HepG2 (cell line): ENCODE data around the gene TTC6. TPM values are rescaled to one million over a fixed set of nuclear protein-coding genes. Genes with fewer than 3 reads are reported as not detected.
A peak's percentile ranks its signal among the peaks of the same experiment; 100 is the strongest.

Experiments
- AGO1 ChIP-seq: fragments of 200-400 bp; formaldehyde crosslinking; IDR thresholded peaks from 2 replicates; pipeline ENCODE4 v1.6.1; 2017; ENCODE audit warnings: mild to moderate bottlenecking, low read depth, low read length, moderate library complexity; ENCODE audit not compliant: poor library complexity, severe bottlenecking
- ARID3A ChIP-seq: IDR thresholded peaks from 2 replicates; pipeline ENCODE4 v1.6.1; 2012; ENCODE audit warnings: low read depth, low read length, improper control_type of control experiment
- FOXJ3 ChIP-seq: sonication (generic); formaldehyde crosslinking; IDR thresholded peaks from 2 replicates; pipeline ENCODE4 v1.4.0; 2020; ENCODE audit warnings: missing genetic modification reagents, mild to moderate bottlenecking, borderline replicate concordance
- FOXO4 ChIP-seq: sonication (generic); formaldehyde crosslinking; conservative IDR thresholded peaks from 2 replicates; pipeline ENCODE4 v1.8.1; 2023; ENCODE audit warnings: missing genetic modification reagents
- IKZF4 ChIP-seq: sonication (generic); formaldehyde crosslinking; IDR thresholded peaks from 2 replicates; pipeline ENCODE4 v1.5.1; 2020; ENCODE audit warnings: borderline replicate concordance, mild to moderate bottlenecking, low read depth, missing genetic modification reagents; ENCODE audit errors: not compliant biosample characterization
- ISX ChIP-seq: sonication (generic); formaldehyde crosslinking; conservative IDR thresholded peaks from 2 replicates; pipeline ENCODE4 v1.5.0; 2020; ENCODE audit warnings: missing genetic modification reagents
- NKX3-1 ChIP-seq: sonication (generic); formaldehyde crosslinking; IDR thresholded peaks from 2 replicates; pipeline ENCODE4 v1.5.0; 2020; ENCODE audit warnings: missing genetic modification reagents
- RAD51 ChIP-seq: fragments of 450-650 bp; IDR thresholded peaks from 2 replicates; pipeline ENCODE4 v1.6.1; 2016; ENCODE audit warnings: borderline replicate concordance
- RNF2 ChIP-seq: fragments of 450-650 bp; conservative IDR thresholded peaks from 2 replicates; pipeline ENCODE4 v1.6.1; 2016; ENCODE audit warnings: low read depth
- SMAD3 ChIP-seq: sonication (generic); formaldehyde crosslinking; IDR thresholded peaks from 2 replicates; pipeline ENCODE4 v1.4.0; 2020; ENCODE audit warnings: missing genetic modification reagents
- SP1 ChIP-seq, 2 experiments: fragments of 450-650 bp in 1 of 2; sonication (generic) in 1 of 2; formaldehyde crosslinking in 1 of 2; IDR thresholded peaks; 2 replicates each; pipeline versions ENCODE4 v1.4.0 to v1.6.1; 2016 to 2020; ENCODE audit warnings: missing genetic modification reagents in 1 of 2
- TBX2 ChIP-seq: sonication (generic); formaldehyde crosslinking; IDR thresholded peaks from 2 replicates; pipeline ENCODE4 v1.5.0; 2020; ENCODE audit warnings: missing genetic modification reagents, mild to moderate bottlenecking, borderline replicate concordance
- ZBTB37 ChIP-seq: sonication (generic); formaldehyde crosslinking; IDR thresholded peaks from 2 replicates; pipeline ENCODE4 v1.4.0; 2020; ENCODE audit warnings: mild to moderate bottlenecking, missing genetic modification reagents
- ZFAT ChIP-seq: sonication (generic); formaldehyde crosslinking; conservative IDR thresholded peaks from 2 replicates; pipeline ENCODE4 v1.8.1; 2023; ENCODE audit warnings: missing genetic modification reagents, inconsistent platforms
- ZMAT3 ChIP-seq: sonication (generic); formaldehyde crosslinking; conservative IDR thresholded peaks from 2 replicates; pipeline ENCODE4 v1.7.0; 2021; ENCODE audit warnings: missing genetic modification reagents
- ZNF264 ChIP-seq: sonication (generic); formaldehyde crosslinking; IDR thresholded peaks from 2 replicates; pipeline ENCODE4 v1.4.0; 2020; ENCODE audit warnings: missing genetic modification reagents
- ZNF496 ChIP-seq: sonication (generic); formaldehyde crosslinking; IDR thresholded peaks from 2 replicates; pipeline ENCODE4 v1.8.1; 2023; ENCODE audit warnings: mild to moderate bottlenecking, moderate library complexity, missing genetic modification reagents; ENCODE audit not compliant: insufficient replicate concordance
- ZNF781 ChIP-seq: sonication (generic); formaldehyde crosslinking; IDR thresholded peaks from 2 replicates; pipeline ENCODE4 v1.5.1; 2020; ENCODE audit warnings: borderline replicate concordance, mild to moderate bottlenecking, missing genetic modification reagents; ENCODE audit errors: not compliant biosample characterization
- ZNF792 ChIP-seq: IDR thresholded peaks from 2 replicates; pipeline ENCODE4 v1.6.1; 2016
- polyA plus RNA-seq, 8 experiments: library from polyadenylated mRNA; depleted of rRNA in 3 of 8; stranded (reverse) in 7 of 8; unstranded in 1 of 8; fragments of >200 nt; fragmentation: Illumina TruSeq in 4 of 8; extraction: Trizol in 4 of 8; gene quantifications; 2 replicates each; pipeline versions ENCODE4 v1.2.1 to v1.2.3, GENCODE V29; 2011 to 2016; ENCODE audit warnings: low read depth in 4 of 8, missing spikeins in 1 of 8, mixed read lengths in 1 of 8; ENCODE audit not compliant: insufficient read depth in 1 of 8
- total RNA-seq, 5 experiments: library from RNA; depleted of rRNA; stranded (reverse); fragments of >200 nt; fragmentation: Illumina TruSeq; extraction: Trizol; gene quantifications; 2 replicates each; pipeline ENCODE4 v1.2.3, GENCODE V29; 2016; ENCODE audit warnings: low read depth in 1 of 5
- TF ChIP-seq, protein P1 (sequence below), 2 experiments: IDR thresholded peaks; 2 replicates each; pipeline ENCODE4 v1.6.1; 2011 to 2012; ENCODE audit warnings: low read length in 2 of 2, borderline replicate concordance in 1 of 2, low read depth in 1 of 2, mild to moderate bottlenecking in 1 of 2, moderate library complexity in 1 of 2

TTC6 gene
- total and polyA plus RNA-seq, 2 of the 13 experiments (the other 11 are each of a cell fraction or from before 2014, with no cell fraction given), result 9.3 to 27.4 TPM

- TF ChIP-seq FOXO4 (CRISPR knock-in tag), result no peak
- TF ChIP-seq NKX3-1 (CRISPR knock-in tag), result peak; percentile 86
- TF ChIP-seq AGO1, result no peak
- peak; percentile 28 for TF ChIP-seq ZMAT3
- no peak for TF ChIP-seq SP1 (IDR thresholded peaks at IDR 0.05)
- no peak for TF ChIP-seq SP1 (CRISPR knock-in tag; IDR thresholded peaks at IDR 0.05)
- TF ChIP-seq ZNF496, result no peak
- TF ChIP-seq ZFAT (CRISPR knock-in tag), result no peak
- TF ChIP-seq ISX (CRISPR knock-in tag), result no peak
- TF ChIP-seq FOXJ3 (CRISPR knock-in tag), result peak; percentile 87
- no peak for TF ChIP-seq SMAD3 (CRISPR knock-in tag)
- TF ChIP-seq ZBTB37, result 0 out of 2 replicates have a peak, but pooled peaks have one; percentile 9
- peak; percentile 64; the same call in 1 of the 2 replicates for TF ChIP-seq ARID3A
- peak; percentile 85 for TF ChIP-seq IKZF4 (CRISPR knock-in tag)
- peak; percentile 97 for TF ChIP-seq ZNF264 (CRISPR knock-in tag)
- TF ChIP-seq RAD51, result no peak
- peak; percentile 90 for TF ChIP-seq ZNF781 (CRISPR knock-in tag)
- peak; percentile 83 for TF ChIP-seq ZNF792
- TF ChIP-seq, protein P1, sequence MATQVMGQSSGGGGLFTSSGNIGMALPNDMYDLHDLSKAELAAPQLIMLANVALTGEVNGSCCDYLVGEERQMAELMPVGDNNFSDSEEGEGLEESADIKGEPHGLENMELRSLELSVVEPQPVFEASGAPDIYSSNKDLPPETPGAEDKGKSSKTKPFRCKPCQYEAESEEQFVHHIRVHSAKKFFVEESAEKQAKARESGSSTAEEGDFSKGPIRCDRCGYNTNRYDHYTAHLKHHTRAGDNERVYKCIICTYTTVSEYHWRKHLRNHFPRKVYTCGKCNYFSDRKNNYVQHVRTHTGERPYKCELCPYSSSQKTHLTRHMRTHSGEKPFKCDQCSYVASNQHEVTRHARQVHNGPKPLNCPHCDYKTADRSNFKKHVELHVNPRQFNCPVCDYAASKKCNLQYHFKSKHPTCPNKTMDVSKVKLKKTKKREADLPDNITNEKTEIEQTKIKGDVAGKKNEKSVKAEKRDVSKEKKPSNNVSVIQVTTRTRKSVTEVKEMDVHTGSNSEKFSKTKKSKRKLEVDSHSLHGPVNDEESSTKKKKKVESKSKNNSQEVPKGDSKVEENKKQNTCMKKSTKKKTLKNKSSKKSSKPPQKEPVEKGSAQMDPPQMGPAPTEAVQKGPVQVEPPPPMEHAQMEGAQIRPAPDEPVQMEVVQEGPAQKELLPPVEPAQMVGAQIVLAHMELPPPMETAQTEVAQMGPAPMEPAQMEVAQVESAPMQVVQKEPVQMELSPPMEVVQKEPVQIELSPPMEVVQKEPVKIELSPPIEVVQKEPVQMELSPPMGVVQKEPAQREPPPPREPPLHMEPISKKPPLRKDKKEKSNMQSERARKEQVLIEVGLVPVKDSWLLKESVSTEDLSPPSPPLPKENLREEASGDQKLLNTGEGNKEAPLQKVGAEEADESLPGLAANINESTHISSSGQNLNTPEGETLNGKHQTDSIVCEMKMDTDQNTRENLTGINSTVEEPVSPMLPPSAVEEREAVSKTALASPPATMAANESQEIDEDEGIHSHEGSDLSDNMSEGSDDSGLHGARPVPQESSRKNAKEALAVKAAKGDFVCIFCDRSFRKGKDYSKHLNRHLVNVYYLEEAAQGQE (IDR thresholded peaks at IDR 0.05; ENCODE audit: borderline replicate concordance in 1 of 2, low read depth in 1 of 2, low read length in 2 of 2), result no peak
- TF ChIP-seq RNF2, result no peak
- TF ChIP-seq TBX2, result peak; percentile 96
These were observed 7.4 kb downstream of the TTC6 start (continued) for GRCh38 chr14:37602605-37603453.
